Activated T-cell treated with anti-CD3 and anti-CD28 coated beads, Interleukin-2, amount 50 U/mL, for 72 hours (primary cell): ENCODE data around the gene CCT4. TPM values are rescaled to one million over a fixed set of nuclear protein-coding genes. Genes with fewer than 3 reads are reported as not detected.
"Not testable (repeated sequence)": the region's sequence is repeated elsewhere in the genome, so short reads cannot be mapped to it uniquely, and the experiment has no call there.

Experiments
- ATAC-seq, 2 donors: fragments of 150-1000 bp; cut with Tn5 transposase; replicated peaks in 1 of 2; 2 replicates each; pipeline ENCODE4 v1.10.0; 2021; ENCODE audit warnings: moderate library complexity in 2 of 2, mild to moderate bottlenecking in 1 of 2
- DNase-seq, 2 donors: peaks; one replicate each; pipeline ENCODE4 v3.0.0; 2021 to 2022; ENCODE audit warnings: mixed read lengths in 1 of 2
- H3K27ac Mint-ChIP-seq: one replicate; pipeline ENCODE4 v1.8.0; 2022; ENCODE audit warnings: mild to moderate bottlenecking, moderate library complexity, mixed read lengths
- H3K27me3 Mint-ChIP-seq: one replicate; pipeline ENCODE4 v1.8.0; 2022; ENCODE audit warnings: low read depth, mixed read lengths
- H3K36me3 Mint-ChIP-seq, 2 donors: one replicate each; pipeline ENCODE4 v1.8.0; 2022; ENCODE audit warnings: mixed read lengths in 2 of 2, mild to moderate bottlenecking in 1 of 2; ENCODE audit not compliant: insufficient read depth in 2 of 2
- H3K4me1 Mint-ChIP-seq: one replicate; pipeline ENCODE4 v1.8.0; 2022; ENCODE audit warnings: low read depth, mixed read lengths
- H3K4me3 Mint-ChIP-seq, 2 donors: one replicate each; pipeline ENCODE4 v1.8.0; 2022; ENCODE audit warnings: mild to moderate bottlenecking in 2 of 2, mixed read lengths in 2 of 2, moderate library complexity in 2 of 2
- H3K9me3 Mint-ChIP-seq, 2 donors: one replicate each; pipeline ENCODE4 v1.8.0; 2022; ENCODE audit warnings: mixed read lengths in 2 of 2
- total RNA-seq, 2 donors: library from RNA; stranded (reverse); gene quantifications; one replicate each; pipeline ENCODE4 v1.2.3, GENCODE V29; 2022

The CCT4 gene
- total RNA-seq, 2 donors from 2014 or later = 251 to 300 TPM

GRCh38 chr2:61906186-61906470, 17.7 kb upstream of the CCT4 start:
- no peaks in the 10 kb centered on the region for H3K27me3 Mint-ChIP-seq
- peaks cover 22% of the 10 kb centered on the region for H3K4me1 Mint-ChIP-seq
- peak in 1 of 2 donors; percentile 13 for ATAC-seq

GRCh38 chr2:61905372-61906185, 17.1 kb upstream of the CCT4 start, which contains the start of gene COMMD1:
Gene COMMD1 (plus strand): TSS chr2:61905674. CDS start chr2:61905679, 5 bp downstream.
- ATAC-seq (peak; percentile 100), DNase-seq (peak; percentile 89)
- H3K27ac Mint-ChIP-seq = peak within 1 kb of the TSS; percentile 98
- no peaks in the 10 kb centered on the region for H3K27me3 Mint-ChIP-seq
- no peaks in the 10 kb centered on the region for H3K36me3 Mint-ChIP-seq
- H3K9me3 Mint-ChIP-seq = no peaks in the 10 kb centered on the region
- peak within 1 kb of the TSS; percentile 98 to 100 for H3K4me3 Mint-ChIP-seq
- H3K4me1 Mint-ChIP-seq = peaks cover 22% of the 10 kb centered on the region

More at GRCh38 chr2:61906186-61906470, 17.7 kb upstream of the CCT4 start:
- Mint-ChIP-seq H3K36me3 (no peaks in the 10 kb centered on the region), H3K4me3 (peak overlapping the region; percentile 98 to 100), H3K27ac (peak overlapping the region; percentile 98), H3K9me3 (no peaks in the 10 kb centered on the region)
- no peak for DNase-seq

- H3K9me3 Mint-ChIP-seq = no peaks in the 10 kb centered on the region
- ATAC-seq = no peak
- H3K4me3 Mint-ChIP-seq = no peak overlapping the region
- peaks cover 6% of the 10 kb centered on the region for H3K4me1 Mint-ChIP-seq
- no peaks in the 10 kb centered on the region for H3K27me3 Mint-ChIP-seq
- no peaks in the 10 kb centered on the region for H3K36me3 Mint-ChIP-seq
- no peak overlapping the region for H3K27ac Mint-ChIP-seq
- no peak for DNase-seq
Measured at GRCh38 chr2:61900281-61900680, 11.8 kb upstream of the CCT4 start.

- Mint-ChIP-seq H3K36me3 (no peaks in the 10 kb centered on the region), H3K9me3 (no peaks in the 10 kb centered on the region), H3K4me1 (no peaks in the 10 kb centered on the region), H3K27ac (no peak overlapping the region), H3K4me3 (no peak overlapping the region), H3K27me3 (no peaks in the 10 kb centered on the region)
- DNase-seq (no peak), ATAC-seq (no peak)
Measured at GRCh38 chr2:61898810-61899209, 10.4 kb upstream of the CCT4 start.

- H3K4me3 Mint-ChIP-seq = peak overlapping the region; percentile 97 to 100
- H3K36me3 Mint-ChIP-seq = peaks cover 10 to 20% of the 10 kb centered on the region in 2 donors
- H3K4me1 Mint-ChIP-seq = peaks cover 32% of the 10 kb centered on the region
- ATAC-seq (peak; percentile 2), DNase-seq (peak in 1 of 2 donors; percentile 27)
- H3K27me3 Mint-ChIP-seq = no peaks in the 10 kb centered on the region
- peak overlapping the region; percentile 100 for H3K27ac Mint-ChIP-seq
- no peaks in the 10 kb centered on the region for H3K9me3 Mint-ChIP-seq
Measured at GRCh38 chr2:61887717-61888266, 664 bp downstream of the CCT4 start.

- Mint-ChIP-seq H3K4me1 (peaks cover 32% of the 10 kb centered on the region), H3K36me3 (peaks cover 11 to 27% of the 10 kb centered on the region in 2 donors), H3K27ac (peak overlapping the region; percentile 100), H3K4me3 (peak overlapping the region; percentile 97 to 100), H3K9me3 (no peaks in the 10 kb centered on the region), H3K27me3 (no peaks in the 10 kb centered on the region)
- DNase-seq (no peak), ATAC-seq (no peak)
Measured at GRCh38 chr2:61885896-61886603, 2.4 kb downstream of the CCT4 start.

- no peak for ATAC-seq
- peak overlapping the region; percentile 84 for H3K27ac Mint-ChIP-seq
- H3K36me3 Mint-ChIP-seq = peaks cover 8 to 36% of the 10 kb centered on the region in 2 donors
- peaks cover 23% of the 10 kb centered on the region for H3K4me1 Mint-ChIP-seq
- no peaks in the 10 kb centered on the region for H3K9me3 Mint-ChIP-seq
- DNase-seq = no peak
- H3K4me3 Mint-ChIP-seq = no peak overlapping the region
- no peaks in the 10 kb centered on the region for H3K27me3 Mint-ChIP-seq
Measured at GRCh38 chr2:61882850-61883249, 5.6 kb downstream of the CCT4 start.

- Mint-ChIP-seq H3K27ac (peak overlapping the region; percentile 50), H3K36me3 (peaks cover 3 to 29% of the 10 kb centered on the region in 2 donors)
Measured at GRCh38 chr2:61879351-61879750, 9.1 kb downstream of the CCT4 start.

GRCh38 chr2:61878761-61879160, 9.7 kb downstream of the CCT4 start:
- H3K4me1 Mint-ChIP-seq = no peaks in the 10 kb centered on the region
- DNase-seq = no peak
- peaks cover 3 to 34% of the 10 kb centered on the region in 2 donors for H3K36me3 Mint-ChIP-seq
- no peaks in the 10 kb centered on the region for H3K9me3 Mint-ChIP-seq
- H3K4me3 Mint-ChIP-seq = no peak overlapping the region
- ATAC-seq = no peak
- H3K27me3 Mint-ChIP-seq = no peaks in the 10 kb centered on the region
- no peak overlapping the region for H3K27ac Mint-ChIP-seq

More at GRCh38 chr2:61879351-61879750, 9.1 kb downstream of the CCT4 start:
- DNase-seq, H3K27me3 Mint-ChIP-seq, H3K4me3 Mint-ChIP-seq, ATAC-seq, H3K9me3 Mint-ChIP-seq, H3K4me1 Mint-ChIP-seq: not testable (repeated sequence)

GRCh38 chr2:61877571-61878245, 10.7 kb downstream of the CCT4 start:
- DNase-seq (no peak), ATAC-seq (no peak)
- Mint-ChIP-seq H3K9me3 (no peaks in the 10 kb centered on the region), H3K4me3 (no peak overlapping the region), H3K4me1 (no peaks in the 10 kb centered on the region), H3K27ac (peak overlapping the region; percentile 61), H3K36me3 (peaks cover 2 to 36% of the 10 kb centered on the region in 2 donors), H3K27me3 (no peaks in the 10 kb centered on the region)

- Mint-ChIP-seq H3K9me3 (no peaks in the 10 kb centered on the region), H3K4me3 (no peak overlapping the region), H3K4me1 (no peaks in the 10 kb centered on the region), H3K27me3 (no peaks in the 10 kb centered on the region), H3K36me3 (peaks cover 4 to 37% of the 10 kb centered on the region in 2 donors), H3K27ac (no peak overlapping the region)
- DNase-seq = no peak
- no peak for ATAC-seq
Measured at GRCh38 chr2:61876400-61876799, 12.1 kb downstream of the CCT4 start.

GRCh38 chr2:61866482-61867089, 21.9 kb downstream of the CCT4 start:
- H3K4me1 Mint-ChIP-seq, DNase-seq, H3K4me3 Mint-ChIP-seq, H3K27me3 Mint-ChIP-seq, H3K27ac Mint-ChIP-seq, H3K9me3 Mint-ChIP-seq, ATAC-seq: not testable (repeated sequence)
- peaks cover 18 to 47% of the 10 kb centered on the region in 2 donors for H3K36me3 Mint-ChIP-seq
